Measurements from ENCODE around the gene HBG1. TPM values are rescaled to one million over a fixed set of nuclear protein-coding genes. Genes with fewer than 3 reads are reported as not detected.

HBG1 gene
- total and polyA plus RNA-seq, 2 of the 8 experiments (the other 6 are each of a cell fraction or from before 2014, with no cell fraction given): 0.26 TPM; not detected in 1

GRCh38 chr11:5245155-5245554 is 4.5 kb downstream of the HBG1 start:
- Histone ChIP-seq H4K20me1 (replicated peaks in 1 of 2; ENCODE audit: control insufficient read depth in 1 of 2, insufficient read depth in 2 of 2, low read length in 2 of 2) (no peaks in the 10 kb centered on the region), H3K56ac (replicated peaks; ENCODE audit: insufficient read length, low read depth, low read length) (no peak overlapping the region), H3K9me3 (ENCODE audit: insufficient read depth in 2 of 2, low read depth in 1 of 2, low read length in 1 of 2) (no peaks in the 10 kb centered on the region), H3K27me3 (replicated peaks in 1 of 4; ENCODE audit: control insufficient read depth in 3 of 4, extremely low read depth in 1 of 4, insufficient read depth in 3 of 4, low read length in 3 of 4) (no peaks in the 10 kb centered on the region), H3K27ac (ENCODE audit: low read depth, low read length) (no peak overlapping the region), H2AFZ (ENCODE audit: low read length) (no peak overlapping the region), H3K14ac (ENCODE audit: insufficient read length) (no peak overlapping the region), H3K79me1 (ENCODE audit: low read depth, low read length) (no peaks in the 10 kb centered on the region), H4K8ac (ENCODE audit: extremely low read depth, insufficient read depth, low read length) (no peak overlapping the region), H2BK15ac (ENCODE audit: low read length) (no peak overlapping the region), H2BK5ac (ENCODE audit: low read depth, low read length) (no peak overlapping the region), H3K4ac (replicated peaks; ENCODE audit: insufficient read length, low read depth, low read length) (no peak overlapping the region), H3K23me2 (ENCODE audit: low read depth, low read length) (no peaks in the 10 kb centered on the region), H3K18ac (ENCODE audit: extremely low read depth, low read length) (no peak overlapping the region), H2BK20ac (ENCODE audit: low read length) (no peak overlapping the region), H3K4me3 (ENCODE audit: extremely low read depth in 1 of 4, insufficient read depth in 2 of 4, low read depth in 3 of 4, low read length in 4 of 4) (no peak overlapping the region), H3K79me2 (ENCODE audit: control insufficient read depth in 1 of 2, insufficient read depth in 2 of 2, low read length in 2 of 2) (no peaks in the 10 kb centered on the region), H4K91ac (replicated peaks; ENCODE audit: insufficient read length, low read length) (no peak overlapping the region), H3K36me3 (ENCODE audit: control insufficient read depth in 2 of 4, insufficient read depth in 4 of 4, low read length in 3 of 4) (no peaks in the 10 kb centered on the region), H3K9ac (replicated peaks in 1 of 4; ENCODE audit: extremely low read depth in 1 of 4, low read depth in 3 of 4, low read length in 3 of 4) (no peak overlapping the region), H4K5ac (ENCODE audit: insufficient read length, low read depth, low read length) (no peak overlapping the region), H3K23ac (ENCODE audit: insufficient read length) (no peak overlapping the region), H3K4me1 (replicated peaks in 1 of 4; ENCODE audit: control insufficient read depth in 3 of 4, insufficient read depth in 4 of 4, low read length in 3 of 4) (no peaks in the 10 kb centered on the region), H2AK5ac (ENCODE audit: low read depth, low read length) (no peak overlapping the region), H2BK120ac (replicated peaks; ENCODE audit: low read depth, low read length) (no peak overlapping the region), H3K4me2 (ENCODE audit: insufficient read depth in 1 of 2, low read depth in 2 of 2, low read length in 2 of 2) (no peak overlapping the region), H2BK12ac (ENCODE audit: low read depth, low read length) (no peak overlapping the region)
- ChIA-PET CTCF (ENCODE audit: partially characterized antibody) (no interaction called here), POLR2A (ENCODE audit: partially characterized antibody) (no interaction called here)
- TF ChIP-seq TEAD4 (IDR thresholded peaks at IDR 0.05; ENCODE audit: low read depth, low read length) (no peak), E2F6 (IDR thresholded peaks at IDR 0.05) (no peak), ASH2L (IDR thresholded peaks at IDR 0.05; ENCODE audit: low read length) (no peak), SP1 (IDR thresholded peaks at IDR 0.05; ENCODE audit: low read depth, low read length) (no peak), JUN (IDR thresholded peaks at IDR 0.05; ENCODE audit: low read depth, low read length) (no peak), KDM4A (IDR thresholded peaks at IDR 0.05; ENCODE audit: low read depth, low read length, severe bottlenecking) (no peak), NANOG (IDR thresholded peaks at IDR 0.05; ENCODE audit: insufficient read depth, low read depth, low read length, poor library complexity, severe bottlenecking) (no peak), PHF8 (conservative IDR thresholded peaks at IDR 0.05; ENCODE audit: low read depth, low read length) (no peak), MAFK (IDR thresholded peaks at IDR 0.05; ENCODE audit: low read depth, low read length) (no peak), CHD1 (IDR thresholded peaks at IDR 0.05; ENCODE audit: low read depth, low read length) (no peak), CBX8 (IDR thresholded peaks at IDR 0.05; ENCODE audit: borderline replicate concordance, low read depth, low read length) (no peak), SIX5 (IDR thresholded peaks at IDR 0.05; ENCODE audit: low read depth, low read length) (no peak), TCF12 (IDR thresholded peaks at IDR 0.05; ENCODE audit: low read depth, low read length) (no peak), HDAC2 (IDR thresholded peaks at IDR 0.05; ENCODE audit: borderline replicate concordance in 1 of 2, low read depth in 2 of 2, low read length in 2 of 2) (no peak)
- FAIRE-seq (no peak), DNase-seq (ENCODE audit: low read depth in 1 of 2, low spot score in 2 of 2) (no peak)
- WGBS, 2 experiments (ENCODE audit: extremely low coverage in 1 of 2, insufficient coverage in 1 of 2, insufficient read length in 1 of 2, insufficient replicate concordance in 2 of 2, low coverage in 1 of 2, low lambda C conversion rate in 2 of 2, missing lambda C conversion rate in 1 of 2): 97% methylated on average over 2 of the region's 2 CpGs; no CpG with 5 or more reads in 1 of the 2 experiments

Data from H1 (cell line).